ENCODE results near the gene ADTRP. TPM values are rescaled to one million over a fixed set of nuclear protein-coding genes. Genes with fewer than 3 reads are reported as not detected.

The ADTRP gene
- total RNA-seq, 2 donors from 2014 or later = 56.6 to 79.9 TPM

GRCh38 chr6:11774426-11774825, 4.2 kb downstream of the ADTRP start:
- intact Hi-C loops (cut with DNase I) = no loop called here

GRCh38 chr6:11773581-11773980, 5.0 kb downstream of the ADTRP start:
- TF ChIP-seq CTCF (IDR thresholded peaks at IDR 0.05) = no peak
- no peaks in the 10 kb centered on the region for H3K27me3 ChIP-seq
- H3K9me3 ChIP-seq = no peaks in the 10 kb centered on the region
- no peak overlapping the region for H3K4me3 ChIP-seq
- intact Hi-C loops (cut with DNase I) = no loop called here
- H3K4me1 ChIP-seq = peaks cover 4% of the 10 kb centered on the region
- H3K27ac ChIP-seq = no peak overlapping the region
- no peak for DNase-seq
- H3K9ac ChIP-seq (ENCODE audit: low read depth in 2 of 2, low read length in 2 of 2) = no peak overlapping the region
- no peaks in the 10 kb centered on the region for H3K36me3 ChIP-seq

More at GRCh38 chr6:11774426-11774825, 4.2 kb downstream of the ADTRP start:
- no peak for TF ChIP-seq CTCF (IDR thresholded peaks at IDR 0.05)
- no peak overlapping the region for H3K27ac ChIP-seq
- DNase-seq = no peak
- no peaks in the 10 kb centered on the region for H3K27me3 ChIP-seq
- no peaks in the 10 kb centered on the region for H3K36me3 ChIP-seq
- H3K9me3 ChIP-seq = no peaks in the 10 kb centered on the region
- H3K4me1 ChIP-seq = peaks cover 4% of the 10 kb centered on the region
- H3K4me3 ChIP-seq = no peak overlapping the region
- no peak overlapping the region for H3K9ac ChIP-seq (ENCODE audit: low read depth in 2 of 2, low read length in 2 of 2)

GRCh38 chr6:11773013-11773412, 5.6 kb downstream of the ADTRP start:
- H3K27ac ChIP-seq = no peak overlapping the region
- intact Hi-C loops (cut with DNase I) = no loop called here
- no peak overlapping the region for H3K4me3 ChIP-seq
- peaks cover 4% of the 10 kb centered on the region for H3K4me1 ChIP-seq
- DNase-seq = no peak
- no peaks in the 10 kb centered on the region for H3K27me3 ChIP-seq
- H3K36me3 ChIP-seq = no peaks in the 10 kb centered on the region
- TF ChIP-seq CTCF (IDR thresholded peaks at IDR 0.05) = no peak
- H3K9ac ChIP-seq (ENCODE audit: low read depth in 2 of 2, low read length in 2 of 2) = no peak overlapping the region
- no peaks in the 10 kb centered on the region for H3K9me3 ChIP-seq

GRCh38 chr6:11772109-11772825, 6.3 kb downstream of the ADTRP start:
- Histone ChIP-seq H3K27me3 (no peaks in the 10 kb centered on the region), H3K9ac (ENCODE audit: low read depth in 2 of 2, low read length in 2 of 2) (no peak overlapping the region), H3K9me3 (no peaks in the 10 kb centered on the region), H3K4me1 (peaks cover 4% of the 10 kb centered on the region), H3K4me3 (no peak overlapping the region), H3K27ac (no peak overlapping the region), H3K36me3 (no peaks in the 10 kb centered on the region)
- intact Hi-C loops (cut with DNase I) = no loop called here
- DNase-seq = no peak
- TF ChIP-seq CTCF (IDR thresholded peaks at IDR 0.05) = no peak

- Histone ChIP-seq H3K4me3 (no peak overlapping the region), H3K4me1 (peaks cover 4% of the 10 kb centered on the region), H3K9ac (ENCODE audit: low read depth in 2 of 2, low read length in 2 of 2) (peak overlapping the region in 1 of 2 donors; percentile 78), H3K9me3 (no peaks in the 10 kb centered on the region), H3K36me3 (no peaks in the 10 kb centered on the region), H3K27ac (peak overlapping the region; percentile 92), H3K27me3 (no peaks in the 10 kb centered on the region)
- intact Hi-C loops (cut with DNase I) = no loop called here
- no peak for DNase-seq
- TF ChIP-seq CTCF (IDR thresholded peaks at IDR 0.05) = no peak
Observed at GRCh38 chr6:11771473-11772048, 7.0 kb downstream of the ADTRP start.
